PFSK-1 (cell line): ENCODE measurements around the gene GAPT.

Source experiments
- POLR2AphosphoS5 ChIP-seq: IDR thresholded peaks from 2 replicates; pipeline ENCODE4 v1.6.1; 2012; ENCODE audit warnings: low read depth, mild to moderate bottlenecking, control low read depth, low read length, moderate library complexity
- REST ChIP-seq, 2 experiments: IDR thresholded peaks; 2 replicates each; pipeline versions ENCODE4 v1.6.1 to v1.8.0; 2011 to 2012; ENCODE audit warnings: low read depth in 2 of 2, low read length in 2 of 2, control low read depth in 1 of 2, inconsistent platforms in 1 of 2, mild to moderate bottlenecking in 1 of 2, moderate library complexity in 1 of 2; ENCODE audit not compliant: insufficient read depth in 1 of 2
- TAF1 ChIP-seq: IDR thresholded peaks from 2 replicates; pipeline ENCODE4 v1.6.1; 2012; ENCODE audit warnings: low read length, control low read depth, borderline replicate concordance; ENCODE audit not compliant: insufficient read depth

GRCh38 chr5:58444805-58445204, 46.4 kb upstream of the GAPT start:
- no peak for TF ChIP-seq POLR2AphosphoS5
- TF ChIP-seq REST (IDR thresholded peaks at IDR 0.05; ENCODE audit: insufficient read depth in 1 of 2, low read depth in 2 of 2, low read length in 2 of 2) = no peak
- no peak for TF ChIP-seq TAF1
